ENCODE measurements around the gene PTPRM.

PTPRM gene

GRCh38 chr18:8177330-8178016 is 610.4 kb downstream of the PTPRM start:
- Histone ChIP-seq H3K9ac (ENCODE audit: low read length) (no peak overlapping the region), H2AFZ (ENCODE audit: low read length) (no peak overlapping the region), H3K27me3 (replicated peaks; ENCODE audit: insufficient read depth, low read length) (no peaks in the 10 kb centered on the region), H3K36me3 (replicated peaks; ENCODE audit: insufficient read depth, low read length) (no peaks in the 10 kb centered on the region), H3F3A (ENCODE audit: insufficient read depth, low read length) (no peaks in the 10 kb centered on the region), H3K4me3 (ENCODE audit: low read length) (no peak overlapping the region), H3K4me1 (ENCODE audit: low read length) (no peaks in the 10 kb centered on the region), H3K79me2 (ENCODE audit: low read length) (no peaks in the 10 kb centered on the region), H3K9me3 (replicated peaks; ENCODE audit: insufficient read depth, low read length) (no peaks in the 10 kb centered on the region), H3K9me2 (replicated peaks; ENCODE audit: insufficient read depth, low read length) (no peaks in the 10 kb centered on the region), H3K27ac (ENCODE audit: low read length) (no peak overlapping the region), H3K4me2 (ENCODE audit: low read depth, low read length) (no peak overlapping the region), H4K20me1 (ENCODE audit: insufficient read depth, low read length) (no peaks in the 10 kb centered on the region)
- TF ChIP-seq EZH2 (optimal IDR thresholded peaks at IDR 0.05; ENCODE audit: low read depth, low read length): no peak
- no peak for TF ChIP-seq CTCF (IDR thresholded peaks at IDR 0.05; ENCODE audit: low read length)
- TF ChIP-seq EZH2phosphoT487 (IDR thresholded peaks at IDR 0.05; ENCODE audit: low read length): no peak
- no peak for DNase-seq

GRCh38 chr18:8186413-8186812 is 619.3 kb downstream of the PTPRM start:
- Histone ChIP-seq H3K9me3 (replicated peaks; ENCODE audit: insufficient read depth, low read length) (no peaks in the 10 kb centered on the region), H3K4me3 (ENCODE audit: low read length) (no peak overlapping the region), H3K79me2 (ENCODE audit: low read length) (no peaks in the 10 kb centered on the region), H4K20me1 (ENCODE audit: insufficient read depth, low read length) (no peaks in the 10 kb centered on the region), H3K36me3 (replicated peaks; ENCODE audit: insufficient read depth, low read length) (no peaks in the 10 kb centered on the region), H3K9ac (ENCODE audit: low read length) (no peak overlapping the region), H3F3A (ENCODE audit: insufficient read depth, low read length) (no peaks in the 10 kb centered on the region), H3K9me2 (replicated peaks; ENCODE audit: insufficient read depth, low read length) (no peaks in the 10 kb centered on the region), H3K4me1 (ENCODE audit: low read length) (no peaks in the 10 kb centered on the region), H3K4me2 (ENCODE audit: low read depth, low read length) (no peak overlapping the region), H3K27me3 (replicated peaks; ENCODE audit: insufficient read depth, low read length) (no peaks in the 10 kb centered on the region), H2AFZ (ENCODE audit: low read length) (no peak overlapping the region), H3K27ac (ENCODE audit: low read length) (no peak overlapping the region)
- DNase-seq: no peak
- no peak for TF ChIP-seq CTCF (IDR thresholded peaks at IDR 0.05; ENCODE audit: low read length)
- no peak for TF ChIP-seq EZH2phosphoT487 (IDR thresholded peaks at IDR 0.05; ENCODE audit: low read length)
- TF ChIP-seq EZH2 (optimal IDR thresholded peaks at IDR 0.05; ENCODE audit: low read depth, low read length): no peak

GRCh38 chr18:8188184-8188583 is 621.1 kb downstream of the PTPRM start:
- Histone ChIP-seq H3K4me3 (ENCODE audit: low read length) (no peak overlapping the region), H3K27me3 (replicated peaks; ENCODE audit: insufficient read depth, low read length) (no peaks in the 10 kb centered on the region), H3K79me2 (ENCODE audit: low read length) (no peaks in the 10 kb centered on the region), H3K4me2 (ENCODE audit: low read depth, low read length) (no peak overlapping the region), H2AFZ (ENCODE audit: low read length) (no peak overlapping the region), H3K9ac (ENCODE audit: low read length) (no peak overlapping the region), H3F3A (ENCODE audit: insufficient read depth, low read length) (no peaks in the 10 kb centered on the region), H3K36me3 (replicated peaks; ENCODE audit: insufficient read depth, low read length) (no peaks in the 10 kb centered on the region; the same call in 1 of the 2 replicates), H3K4me1 (ENCODE audit: low read length) (no peaks in the 10 kb centered on the region), H3K9me3 (replicated peaks; ENCODE audit: insufficient read depth, low read length) (no peaks in the 10 kb centered on the region), H4K20me1 (ENCODE audit: insufficient read depth, low read length) (no peaks in the 10 kb centered on the region), H3K9me2 (replicated peaks; ENCODE audit: insufficient read depth, low read length) (no peaks in the 10 kb centered on the region), H3K27ac (ENCODE audit: low read length) (no peak overlapping the region)
- no peak for DNase-seq
- no peak for TF ChIP-seq EZH2phosphoT487 (IDR thresholded peaks at IDR 0.05; ENCODE audit: low read length)
- no peak for TF ChIP-seq EZH2 (optimal IDR thresholded peaks at IDR 0.05; ENCODE audit: low read depth, low read length)
- no peak for TF ChIP-seq CTCF (IDR thresholded peaks at IDR 0.05; ENCODE audit: low read length)
